HG03354 (cell line): Measurements from ENCODE around the gene TMEM208.

Experiments
- ATAC-seq: cut with Tn5 transposase; IDR thresholded peaks from one replicate; pipeline ENCODE4 v1.9.1; 2021; ENCODE audit warnings: mild to moderate bottlenecking; ENCODE audit not compliant: unreplicated experiment, poor library complexity, severe bottlenecking

The TMEM208 gene

DNA sequence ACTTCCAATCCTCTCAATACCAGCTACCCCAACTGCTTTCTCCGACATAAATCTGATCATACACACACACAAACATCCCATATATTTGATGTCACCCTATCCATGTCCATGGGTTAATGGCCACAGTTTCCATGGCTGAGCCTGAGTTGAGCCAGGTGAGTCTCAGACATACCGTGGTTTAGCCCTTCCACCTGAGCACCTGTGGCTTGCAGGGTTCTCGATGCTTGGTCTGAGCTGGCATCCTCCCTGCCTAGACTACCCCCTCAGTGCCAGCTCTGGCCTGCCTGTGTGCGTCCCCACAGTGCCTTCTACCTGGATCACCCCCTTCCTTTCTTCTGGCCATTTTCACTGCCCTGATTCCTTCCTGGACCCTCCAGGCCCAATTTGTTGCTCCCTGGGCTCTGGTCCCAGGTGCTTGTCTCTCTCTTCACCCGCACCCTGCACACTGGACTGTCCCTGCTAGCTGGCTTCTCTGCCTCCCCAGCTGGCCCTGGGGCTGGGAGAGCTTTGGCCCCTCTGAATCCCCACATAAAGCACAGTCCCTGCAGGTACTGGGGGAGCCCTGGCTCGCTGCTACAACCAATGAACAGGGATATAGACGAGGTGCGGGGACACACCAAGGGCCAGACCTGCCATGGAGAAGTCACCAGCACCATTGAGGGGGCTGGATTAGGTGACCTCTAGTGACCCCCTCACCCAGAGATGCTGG is 20.6 kb upstream of the TMEM208 start:
- no peak for ATAC-seq

DNA sequence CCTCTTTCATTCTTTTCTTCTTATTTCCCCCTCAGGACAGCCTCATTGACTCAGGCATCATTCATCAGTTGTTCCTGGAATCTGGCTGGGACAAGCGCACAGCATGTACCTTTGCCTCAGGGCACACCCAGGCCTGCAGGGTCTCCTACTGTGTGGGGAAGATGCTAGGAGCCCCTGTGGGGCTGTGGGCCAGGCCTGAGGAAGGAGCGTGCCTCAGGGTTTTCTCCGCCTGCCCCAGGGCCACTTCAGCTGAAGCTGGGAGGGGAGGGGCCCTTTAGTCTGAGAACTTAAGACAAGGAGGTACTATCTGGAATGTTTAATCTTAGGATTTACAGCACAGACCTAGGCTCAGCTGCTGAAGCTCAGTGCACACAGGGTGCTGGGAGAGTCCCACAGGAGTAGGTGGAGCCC is 20.1 kb upstream of the TMEM208 start:
- ATAC-seq, result no peak

DNA sequence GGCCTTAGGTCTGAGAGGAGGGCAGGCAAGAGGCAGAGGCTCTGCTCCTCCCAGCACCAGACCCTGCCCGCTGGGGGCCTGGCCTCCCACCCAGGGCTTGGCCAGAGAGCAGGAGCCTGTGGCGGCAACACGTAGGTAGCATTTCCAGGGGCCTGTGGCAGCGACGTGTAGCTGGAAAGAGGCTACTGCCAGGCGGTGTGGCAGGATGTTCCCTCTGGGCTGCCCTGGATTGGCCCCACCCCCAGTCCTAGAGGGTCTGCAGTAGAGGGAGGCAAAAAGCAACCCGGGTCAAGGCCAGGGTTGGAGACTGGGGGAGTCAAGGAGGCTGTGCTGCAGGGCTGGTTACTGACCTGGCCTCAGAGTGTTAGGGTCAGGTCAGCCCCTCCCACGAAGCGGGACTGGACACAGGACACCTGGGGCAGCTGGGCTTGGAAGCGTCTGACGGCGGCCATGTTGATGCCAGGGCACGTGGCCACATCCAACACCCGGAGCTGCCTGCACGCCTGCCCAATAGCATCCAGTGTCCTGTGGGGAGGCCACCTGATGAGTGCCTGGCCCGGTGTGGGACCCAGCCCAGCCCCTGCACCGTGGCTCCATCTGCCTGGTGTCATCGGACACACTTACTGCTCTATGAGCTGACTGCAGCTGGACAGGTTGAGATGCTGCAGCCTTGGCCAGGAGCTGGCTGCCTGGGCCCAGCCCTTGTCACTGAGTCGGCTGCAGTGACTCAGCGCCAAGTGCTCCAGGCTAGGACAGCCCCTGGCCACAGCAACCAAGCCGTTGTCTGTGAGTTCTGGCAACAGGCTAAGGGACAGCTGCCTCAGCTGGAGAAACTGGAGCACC is 19.5 kb upstream of the TMEM208 start:
- no peak for ATAC-seq

DNA sequence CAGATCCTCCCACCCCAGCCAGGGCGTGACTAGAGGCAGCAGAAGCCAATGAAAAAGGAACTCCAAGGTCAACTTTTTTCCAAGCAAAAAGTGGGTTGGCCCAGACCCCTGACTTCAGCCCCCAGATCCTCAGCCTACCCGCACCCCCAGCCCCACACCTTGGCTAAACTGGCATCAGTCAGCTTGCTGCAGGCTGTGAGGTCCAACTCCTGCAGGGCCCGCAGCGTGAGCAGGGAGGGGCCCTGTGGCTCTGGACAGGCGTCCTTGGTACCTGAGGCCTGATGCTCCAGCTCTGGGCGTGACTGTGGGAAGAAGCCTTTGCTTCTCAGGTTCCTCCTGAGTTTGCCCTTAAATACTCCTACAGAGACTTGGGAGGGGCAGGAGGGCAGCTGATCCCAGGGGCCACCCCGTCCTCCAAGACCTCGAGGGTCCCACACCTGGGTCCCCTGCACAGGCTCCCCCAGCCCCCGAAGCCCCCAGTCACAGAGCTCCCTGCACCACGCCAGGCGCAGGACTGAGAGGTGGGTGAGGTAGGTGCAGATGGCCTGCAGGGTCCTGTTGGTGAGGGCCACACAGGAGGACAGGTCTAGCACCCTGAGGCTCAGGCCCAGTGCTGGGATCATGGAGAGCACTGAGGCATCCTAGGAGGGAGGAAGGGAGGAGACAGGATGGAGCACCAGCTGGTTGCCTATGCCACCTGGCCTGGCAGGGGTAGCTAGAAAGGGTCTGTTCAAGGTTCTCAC is 18.6 kb upstream of the TMEM208 start:
- no peak for ATAC-seq

DNA sequence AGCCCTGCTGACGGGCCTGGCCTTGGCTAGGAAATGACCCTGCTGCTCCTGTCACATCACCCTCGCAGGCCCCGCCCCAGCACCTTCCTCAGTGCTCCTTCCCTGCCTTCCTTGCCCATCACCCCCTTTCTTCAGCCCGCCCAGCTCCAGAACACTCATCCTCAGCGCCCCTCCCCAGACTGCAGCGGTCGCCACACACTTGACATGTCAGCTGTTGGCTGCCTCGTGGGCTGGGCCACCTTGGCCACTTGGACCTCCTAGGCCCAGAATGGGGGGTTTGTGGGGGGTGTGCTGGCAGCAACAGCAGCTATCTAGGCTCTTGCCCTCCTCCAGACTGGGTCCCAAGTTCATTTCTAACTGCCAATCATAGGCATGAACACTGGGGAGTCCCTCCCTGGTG is 17.4 kb upstream of the TMEM208 start:
- ATAC-seq, result no peak

DNA sequence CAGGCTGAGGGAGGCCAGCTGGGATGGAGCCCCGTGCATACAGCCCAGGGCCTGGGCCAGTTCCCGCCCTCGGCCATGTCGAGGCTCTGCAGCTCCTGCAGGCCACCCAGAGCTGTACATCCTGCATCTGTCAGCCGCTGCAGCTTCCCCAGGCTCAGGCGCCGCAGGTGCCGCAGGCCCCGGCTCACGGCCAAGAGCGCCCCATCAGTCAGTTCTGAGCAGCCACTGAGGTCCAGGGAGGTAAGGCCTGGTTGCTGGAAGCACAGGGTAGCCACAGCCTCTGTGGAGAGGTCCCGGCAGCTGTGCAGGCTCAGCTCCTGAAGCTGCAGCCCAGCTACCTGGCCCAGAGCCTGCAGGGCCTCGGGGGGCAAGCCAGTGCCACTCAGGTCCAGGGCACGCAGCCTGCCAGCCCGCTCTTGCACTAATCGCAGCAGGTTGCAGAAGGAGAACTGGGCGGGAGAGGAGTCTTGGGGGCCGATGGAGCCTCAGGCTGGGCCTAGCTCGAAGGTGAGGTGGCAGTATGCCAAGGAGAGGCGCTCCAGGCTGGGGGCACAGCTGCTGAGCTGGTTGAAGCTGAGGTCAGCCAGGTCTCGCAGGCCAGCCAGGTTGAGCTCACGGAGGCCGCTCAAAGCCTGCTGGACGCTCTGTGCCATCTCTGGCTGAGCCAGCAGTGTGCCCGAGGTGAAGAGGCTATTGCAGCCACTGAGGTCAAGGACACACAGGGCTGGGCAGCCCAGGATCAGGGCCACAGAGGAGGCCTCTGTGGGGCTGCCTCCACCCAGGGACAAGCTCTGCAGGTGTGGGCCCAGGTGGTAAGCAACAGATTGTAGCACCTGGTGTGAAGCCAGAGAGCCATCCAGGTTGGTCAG is 16.6 kb upstream of the TMEM208 start:
- ATAC-seq, result no peak

DNA sequence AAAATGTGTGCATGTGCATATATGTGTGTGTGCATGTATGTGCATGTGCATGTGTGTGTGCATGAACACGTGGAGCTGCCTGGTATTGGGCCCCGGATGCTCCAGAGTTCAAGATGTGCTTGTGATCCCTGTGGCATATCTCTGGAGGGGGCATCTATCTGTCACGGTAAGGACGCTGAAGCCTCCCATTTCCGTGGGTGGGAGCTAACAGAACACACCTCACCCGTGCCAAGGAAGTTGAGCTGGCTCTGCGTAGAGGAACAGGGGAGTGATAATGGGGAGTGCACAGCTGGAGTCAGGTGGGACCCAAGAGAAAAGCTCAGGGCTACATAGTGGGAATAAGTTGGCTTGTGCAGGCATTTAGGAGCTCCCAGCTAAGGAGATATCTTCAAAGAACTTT is 15.3 kb upstream of the TMEM208 start:
- no peak for ATAC-seq

DNA sequence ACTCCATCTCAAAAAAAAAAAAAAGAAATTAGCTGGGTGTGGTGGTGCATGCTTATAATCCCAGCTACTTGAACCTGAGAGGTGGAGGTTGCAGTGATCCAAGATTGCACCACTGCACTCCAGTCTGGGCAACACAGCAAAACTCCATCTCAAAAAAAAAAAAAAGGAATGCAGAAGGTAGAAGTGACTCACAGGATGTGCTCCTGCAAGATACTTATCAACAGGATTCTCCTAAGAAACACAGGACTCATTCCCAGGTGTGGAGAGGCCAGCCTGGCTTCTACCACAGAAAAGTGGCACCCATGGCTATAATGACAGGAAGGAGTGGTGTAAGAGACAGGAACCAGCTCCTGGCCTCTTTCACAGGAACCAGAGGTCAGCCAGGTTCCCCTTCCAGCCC is 14.2 kb upstream of the TMEM208 start:
- no peak for ATAC-seq

DNA sequence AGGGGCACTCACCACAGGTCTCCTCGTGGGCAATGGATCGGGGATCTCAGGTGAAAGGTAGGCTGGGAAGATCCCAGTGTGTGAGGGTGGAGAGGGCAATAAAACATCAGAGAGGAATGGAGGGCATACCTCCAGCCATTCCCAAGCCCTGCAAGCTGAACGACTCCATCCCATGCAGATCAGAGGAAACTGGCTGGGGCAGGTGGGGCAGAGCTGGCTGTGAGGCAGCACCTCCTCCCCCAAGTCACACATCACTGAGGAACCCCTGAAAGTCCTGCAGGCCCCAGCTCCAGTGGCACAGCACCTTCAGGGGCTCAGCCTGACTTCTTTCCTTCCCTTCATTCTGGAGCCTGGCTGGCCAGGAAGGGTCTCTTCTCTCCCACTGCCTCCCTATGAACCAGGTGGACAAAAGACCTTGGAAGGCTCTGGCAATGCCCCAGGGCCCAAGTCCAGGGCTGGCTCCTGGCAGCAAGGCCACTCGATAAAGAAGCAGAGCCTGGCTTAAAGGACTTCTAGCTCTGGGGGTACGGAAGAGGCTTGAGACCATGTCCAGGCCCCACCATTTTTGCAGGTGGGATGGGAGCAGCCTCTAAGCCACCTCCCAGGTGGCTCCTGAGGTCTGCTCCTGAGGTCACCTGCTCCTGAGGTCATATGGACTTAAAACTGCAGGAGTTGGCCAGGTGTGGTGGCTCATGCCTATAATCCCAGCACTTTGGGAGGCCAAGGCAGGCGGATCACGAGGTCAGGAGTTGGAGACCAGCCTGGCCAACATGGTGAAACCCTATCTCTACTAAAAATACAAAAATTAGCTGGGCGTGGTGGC is 13.5 kb upstream of the TMEM208 start:
- no peak for ATAC-seq

DNA sequence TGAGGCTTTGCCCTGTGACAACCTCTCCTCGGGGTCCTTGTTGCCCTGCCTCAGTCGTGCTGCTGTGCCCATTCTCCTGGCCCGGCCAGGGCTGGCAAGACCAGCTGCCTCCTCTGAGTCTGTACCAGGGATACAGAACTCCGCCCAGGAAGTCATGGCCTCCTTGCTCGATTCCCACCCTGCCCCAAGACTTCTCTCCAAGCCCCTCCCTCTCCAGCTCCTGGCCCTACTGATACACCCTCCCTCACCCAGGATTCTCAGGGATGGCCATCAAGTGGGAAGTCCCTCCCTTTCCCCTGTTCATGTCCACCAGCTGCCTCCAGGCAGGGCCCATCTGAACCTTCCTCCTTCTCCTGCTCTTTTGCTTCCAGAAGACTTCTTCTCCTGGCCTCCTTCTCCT is 11.2 kb upstream of the TMEM208 start:
- ATAC-seq, result no peak

DNA sequence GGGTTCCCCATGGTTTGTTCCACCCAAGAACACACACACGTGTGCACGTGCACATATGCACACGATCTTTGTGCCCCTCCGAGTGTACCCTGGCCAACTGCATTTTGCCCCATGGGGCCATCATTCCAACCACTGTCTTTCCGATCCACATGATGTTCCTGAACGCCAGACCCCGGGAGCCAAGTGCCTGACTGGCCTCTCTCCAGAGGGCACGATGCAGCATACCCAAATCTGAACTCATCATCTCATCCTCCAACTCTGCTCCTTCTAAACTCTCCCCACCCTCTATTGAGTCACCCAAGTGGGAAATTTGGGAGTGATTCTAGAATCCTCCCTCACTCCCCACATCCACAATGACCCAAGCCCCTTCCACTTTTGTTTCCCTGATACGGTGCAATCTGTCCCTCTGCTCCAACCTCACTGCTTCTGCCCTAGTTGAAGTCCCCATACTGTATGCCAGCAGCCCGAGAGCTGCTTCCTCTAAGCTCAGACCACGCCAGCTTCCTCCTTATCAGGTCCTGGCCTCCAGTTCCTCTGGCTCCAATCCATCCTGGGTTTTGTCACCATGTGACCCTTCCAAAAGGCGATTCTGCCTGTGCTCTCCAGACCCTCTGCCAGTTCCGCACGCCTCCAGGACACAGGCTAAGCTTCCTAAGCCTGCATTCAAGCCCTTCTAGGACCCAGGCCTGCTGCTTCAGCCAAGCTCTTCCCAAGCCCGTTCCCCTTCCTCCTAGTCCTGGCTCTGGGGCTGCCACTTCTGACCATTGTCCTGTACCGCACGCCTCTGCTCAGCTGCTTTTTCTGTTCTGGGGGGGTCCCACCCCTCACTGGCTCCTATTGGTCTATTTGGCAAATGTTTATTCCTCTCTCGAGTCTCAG is 10.1 kb upstream of the TMEM208 start:
- no peak for ATAC-seq

DNA sequence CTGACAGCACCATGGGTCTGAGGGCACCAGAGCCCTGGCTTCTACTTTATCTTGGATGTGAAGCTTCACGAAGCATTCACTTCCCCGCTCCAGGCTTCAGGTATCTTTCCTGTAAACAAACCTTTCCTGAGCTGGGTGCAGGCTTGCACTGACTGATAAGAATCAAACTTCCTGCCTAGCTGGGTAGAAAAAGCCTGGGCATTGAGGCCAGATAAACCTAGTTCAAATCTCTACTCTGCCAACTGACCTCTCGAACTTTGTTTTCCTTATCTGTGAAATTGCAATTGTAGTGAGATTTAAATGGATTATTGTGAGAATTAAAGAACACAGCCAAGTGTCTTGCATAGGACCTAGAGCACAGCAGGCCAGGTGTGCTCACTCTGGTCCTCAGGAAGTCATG is 2.9 kb upstream of the TMEM208 start:
- no peak for ATAC-seq

DNA sequence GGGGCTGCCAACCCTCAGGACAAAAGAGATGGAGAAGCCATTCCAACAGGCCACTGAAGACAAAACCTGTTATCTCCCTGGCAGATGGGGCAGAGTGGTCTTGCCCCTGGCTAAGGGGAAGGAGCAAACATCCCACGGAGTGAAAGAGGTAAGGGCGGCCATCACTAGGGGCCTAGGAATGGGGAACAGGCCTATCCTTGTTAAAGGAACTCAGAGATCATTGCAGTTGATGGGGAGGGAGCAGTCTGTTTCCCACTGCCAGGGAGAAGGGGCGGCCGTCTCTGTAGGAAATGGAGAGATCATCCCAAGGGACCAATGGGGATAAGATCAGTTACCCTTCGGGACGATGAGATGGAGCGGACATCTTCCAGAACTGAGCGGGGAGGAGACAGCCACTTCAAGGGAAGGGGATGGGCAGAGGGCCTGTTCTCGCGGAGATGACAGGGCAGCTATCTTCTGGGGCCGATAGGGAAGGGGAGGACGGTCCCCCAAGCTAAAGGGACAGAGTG is 581 bp upstream of the TMEM208 start:
- ATAC-seq, result no peak

DNA sequence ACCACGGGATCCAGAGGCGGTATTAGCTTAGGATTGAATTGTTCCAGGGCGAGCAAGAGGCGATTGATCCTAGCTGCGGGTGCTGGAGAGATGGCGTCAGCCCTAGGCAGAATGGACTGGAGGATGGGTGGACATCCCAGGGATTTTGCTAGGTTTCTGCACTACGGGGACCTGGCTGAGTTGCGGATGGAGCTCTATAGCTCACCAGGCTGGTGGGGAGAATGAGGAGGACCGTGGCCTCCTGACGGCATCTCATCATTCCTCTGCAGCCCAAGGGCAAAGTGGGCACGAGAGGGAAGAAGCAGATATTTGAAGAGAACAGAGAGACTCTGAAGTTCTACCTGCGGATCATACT is 614 bp downstream of the TMEM208 start:
- no peak for ATAC-seq

DNA sequence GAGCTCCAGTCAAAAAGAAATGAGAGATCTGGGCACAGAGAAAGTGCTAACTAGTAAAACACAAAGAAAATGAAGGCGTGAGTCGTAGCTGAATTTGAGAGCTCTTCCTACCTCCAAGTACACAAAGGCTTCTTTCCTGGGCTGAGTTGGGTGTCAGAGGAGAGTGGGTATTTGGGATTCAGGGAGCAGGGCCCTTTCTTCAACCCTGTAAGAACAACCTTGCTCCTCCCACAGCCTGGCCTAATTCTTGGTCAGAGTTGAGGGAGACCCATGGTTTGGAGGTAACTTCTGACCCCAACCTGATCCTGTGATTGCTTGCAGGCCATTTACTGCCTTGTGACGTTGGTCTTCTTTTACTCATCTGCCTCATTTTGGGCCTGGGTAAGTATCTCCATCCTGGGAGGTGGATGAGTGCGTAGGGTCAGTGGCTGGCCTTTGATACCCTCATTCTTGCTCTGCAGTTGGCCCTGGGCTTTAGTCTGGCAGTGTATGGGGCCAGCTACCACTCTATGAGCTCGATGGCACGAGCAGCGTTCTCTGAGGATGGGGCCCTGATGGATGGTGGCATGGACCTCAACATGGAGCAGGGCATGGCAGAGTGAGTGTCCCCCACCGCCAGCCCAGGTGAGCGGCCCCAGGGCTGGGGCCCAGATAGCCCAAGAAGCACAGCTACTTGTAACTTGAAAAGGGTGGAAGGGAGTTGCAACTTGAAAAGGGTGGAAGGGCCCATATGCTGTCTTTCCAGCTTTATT is 1.3 kb downstream of the TMEM208 start:
- no peak for ATAC-seq

DNA sequence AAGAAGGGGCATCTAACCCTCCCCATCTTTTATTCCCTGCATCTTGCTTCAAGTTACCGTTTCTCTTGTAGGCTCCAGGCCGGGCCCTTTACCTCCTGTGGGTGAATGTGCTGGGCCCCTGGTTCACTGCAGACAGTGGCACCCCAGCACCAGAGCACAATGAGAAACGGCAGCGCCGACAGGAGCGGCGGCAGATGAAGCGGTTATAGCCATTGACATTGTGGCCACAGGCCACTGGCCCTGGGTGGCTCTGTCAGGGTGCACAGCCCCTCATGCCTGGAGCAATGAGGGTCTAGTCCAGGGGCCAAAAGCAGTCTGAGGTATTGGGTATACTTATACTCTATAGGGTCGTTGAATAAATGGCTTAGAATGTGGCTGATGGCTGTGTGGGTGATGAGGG is 2.0 kb downstream of the TMEM208 start:
- ATAC-seq, result no peak
